Measurements from ENCODE around the gene TEAD3.
"Not testable (repeated sequence)": the region's sequence is repeated elsewhere in the genome, so short reads cannot be mapped to it uniquely, and the experiment has no call there.

TEAD3 gene

GRCh38 chr6:35519313-35520015, 22.6 kb upstream of the TEAD3 start:
- H3K27ac Mint-ChIP-seq, result no peak overlapping the region
- no peaks in the 10 kb centered on the region for H3K36me3 Mint-ChIP-seq
- peaks cover 13% of the 10 kb centered on the region for H3K4me1 Mint-ChIP-seq (ENCODE audit: low read depth)

GRCh38 chr6:35518566-35519312, 21.9 kb upstream of the TEAD3 start:
- H3K4me3 Mint-ChIP-seq, result no peak overlapping the region
- peaks cover 10% of the 10 kb centered on the region for H3K4me1 Mint-ChIP-seq (ENCODE audit: low read depth)
- H3K36me3 Mint-ChIP-seq, result no peaks in the 10 kb centered on the region
- no peaks in the 10 kb centered on the region for H3K27me3 Mint-ChIP-seq
- no peaks in the 10 kb centered on the region for H3K9me3 Mint-ChIP-seq (ENCODE audit: low read depth)
- no peak overlapping the region for H3K27ac Mint-ChIP-seq

More at GRCh38 chr6:35519313-35520015, 22.6 kb upstream of the TEAD3 start:
- no peak overlapping the region for H3K4me3 Mint-ChIP-seq
- H3K27me3 Mint-ChIP-seq, result no peaks in the 10 kb centered on the region
- H3K9me3 Mint-ChIP-seq (ENCODE audit: low read depth), result no peaks in the 10 kb centered on the region

- not testable (repeated sequence) for H3K27ac Mint-ChIP-seq; H3K9me3 Mint-ChIP-seq (ENCODE audit: low read depth); H3K4me3 Mint-ChIP-seq; H3K27me3 Mint-ChIP-seq; H3K4me1 Mint-ChIP-seq (ENCODE audit: low read depth); H3K36me3 Mint-ChIP-seq
Measured at GRCh38 chr6:35517978-35518377, 21.1 kb upstream of the TEAD3 start.

DNA sequence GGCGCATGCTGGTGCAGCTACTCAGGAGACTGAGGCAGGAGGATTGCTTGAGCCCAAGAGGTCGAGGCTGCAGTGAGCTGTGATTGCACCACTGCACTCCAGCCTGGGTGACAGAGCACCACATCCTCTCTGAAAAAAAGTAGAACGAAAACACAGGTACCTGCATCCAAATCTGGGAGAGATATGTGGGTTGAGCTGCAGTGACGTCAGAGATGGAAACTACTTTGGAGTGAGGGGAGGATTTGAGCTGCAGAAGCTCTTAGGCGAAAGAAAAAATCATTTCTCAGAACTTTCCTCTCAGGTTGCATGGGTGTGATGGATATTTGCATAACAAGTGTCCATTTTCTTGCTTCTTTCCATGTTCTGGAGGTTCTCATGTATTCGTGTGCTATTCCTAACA, 19.8 kb upstream of the TEAD3 start:
- H3K27me3 Mint-ChIP-seq, result no peaks in the 10 kb centered on the region
- H3K9me3 Mint-ChIP-seq (ENCODE audit: low read depth), result no peaks in the 10 kb centered on the region
- H3K4me3 Mint-ChIP-seq, result no peak overlapping the region
- H3K36me3 Mint-ChIP-seq, result no peaks in the 10 kb centered on the region
- H3K4me1 Mint-ChIP-seq (ENCODE audit: low read depth), result no peaks in the 10 kb centered on the region
- H3K27ac Mint-ChIP-seq, result no peak overlapping the region

DNA sequence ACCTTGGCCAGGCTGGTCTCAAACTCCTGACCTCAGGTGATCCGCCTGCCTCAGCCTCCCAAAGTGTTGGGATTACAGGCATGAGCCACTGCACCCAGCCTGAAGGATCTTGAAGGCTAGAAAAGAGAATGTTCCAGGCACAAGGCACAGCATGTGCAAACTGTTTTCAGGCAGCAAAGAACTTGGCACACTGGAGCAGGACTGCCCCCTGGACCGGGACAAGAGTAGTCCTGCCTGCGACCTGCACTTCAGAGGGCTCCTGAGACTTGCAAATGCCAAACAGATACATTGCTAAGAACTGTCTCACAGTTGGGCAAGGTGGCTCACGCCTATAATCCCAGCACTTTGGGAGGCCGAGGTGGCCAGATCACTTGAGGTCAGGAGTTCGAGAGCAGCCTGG, 19.1 kb upstream of the TEAD3 start:
- not testable (repeated sequence) for H3K36me3 Mint-ChIP-seq; H3K27me3 Mint-ChIP-seq; H3K4me3 Mint-ChIP-seq; H3K4me1 Mint-ChIP-seq (ENCODE audit: low read depth); H3K9me3 Mint-ChIP-seq (ENCODE audit: low read depth); H3K27ac Mint-ChIP-seq

DNA sequence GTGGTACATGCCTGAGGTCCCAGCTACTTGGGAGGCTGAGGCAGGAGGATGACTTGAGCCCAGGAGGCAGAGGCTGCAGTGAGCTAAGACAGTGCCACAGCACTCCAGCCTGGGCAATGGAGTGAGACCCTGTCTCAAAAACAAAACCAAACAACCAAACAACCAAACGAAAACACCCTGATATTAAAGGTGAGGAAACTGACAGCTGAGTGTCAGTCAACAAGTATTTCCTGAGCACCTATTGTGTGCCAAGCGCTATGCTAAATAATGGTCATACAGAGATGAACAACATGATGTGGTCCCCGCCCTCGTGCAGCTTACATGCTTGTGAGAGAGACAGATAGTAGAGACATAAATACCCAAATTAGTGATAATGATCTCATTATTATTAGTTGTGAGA, 17.7 kb upstream of the TEAD3 start:
- Mint-ChIP-seq H3K27ac (no peak overlapping the region), H3K36me3 (no peaks in the 10 kb centered on the region), H3K9me3 (ENCODE audit: low read depth) (no peaks in the 10 kb centered on the region), H3K4me3 (no peak overlapping the region), H3K4me1 (ENCODE audit: low read depth) (peaks cover 3% of the 10 kb centered on the region), H3K27me3 (peaks cover 2% of the 10 kb centered on the region)

DNA sequence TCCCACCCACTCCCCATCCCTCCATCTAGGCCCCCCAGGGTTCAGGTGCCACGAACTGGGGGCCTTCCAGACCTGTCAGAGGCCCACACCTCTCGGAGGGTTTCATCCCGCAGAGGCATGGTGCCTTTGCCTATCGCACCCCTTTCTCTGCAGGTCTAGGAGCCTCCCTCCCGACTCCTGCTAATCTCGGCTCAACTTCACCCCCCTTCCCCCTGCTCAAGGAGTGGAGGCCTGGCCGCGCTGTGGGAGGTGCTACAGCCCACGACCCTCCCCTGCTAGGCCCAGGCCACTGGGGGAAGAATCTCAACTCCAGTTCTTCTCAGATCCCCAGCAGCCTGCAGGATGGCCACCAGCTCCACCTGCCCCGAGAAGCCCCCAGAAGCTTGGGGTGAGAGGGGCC, 15.9 kb upstream of the TEAD3 start, which contains the start of gene TULP1:
TULP1 (minus strand) TSS at position 157 of the 400 bp plus-strand sequence; CDS start at position 119, 38 bp downstream.
- Mint-ChIP-seq H3K36me3 (no peaks in the 10 kb centered on the region), H3K9me3 (ENCODE audit: low read depth) (no peaks in the 10 kb centered on the region), H3K27me3 (peaks cover 2% of the 10 kb centered on the region), H3K27ac (no peak within 1 kb of the TSS), H3K4me1 (ENCODE audit: low read depth) (peaks cover 3% of the 10 kb centered on the region), H3K4me3 (no peak within 1 kb of the TSS)

GRCh38 chr6:35512006-35512405, 15.1 kb upstream of the TEAD3 start:
- Mint-ChIP-seq H3K36me3 (no peaks in the 10 kb centered on the region), H3K27ac (no peak overlapping the region), H3K9me3 (ENCODE audit: low read depth) (no peaks in the 10 kb centered on the region), H3K27me3 (peaks cover 2% of the 10 kb centered on the region), H3K4me1 (ENCODE audit: low read depth) (peaks cover 3% of the 10 kb centered on the region), H3K4me3 (no peak overlapping the region)

GRCh38 chr6:35511562-35511941, 14.7 kb upstream of the TEAD3 start:
- no peaks in the 10 kb centered on the region for H3K9me3 Mint-ChIP-seq (ENCODE audit: low read depth)
- no peak overlapping the region for H3K4me3 Mint-ChIP-seq
- H3K36me3 Mint-ChIP-seq, result no peaks in the 10 kb centered on the region
- H3K27me3 Mint-ChIP-seq, result peaks cover 2% of the 10 kb centered on the region
- peaks cover 3% of the 10 kb centered on the region for H3K4me1 Mint-ChIP-seq (ENCODE audit: low read depth)
- H3K27ac Mint-ChIP-seq, result no peak overlapping the region

- Mint-ChIP-seq H3K9me3 (ENCODE audit: low read depth) (no peaks in the 10 kb centered on the region), H3K27ac (no peak overlapping the region), H3K4me1 (ENCODE audit: low read depth) (peaks cover 3% of the 10 kb centered on the region), H3K36me3 (no peaks in the 10 kb centered on the region), H3K27me3 (peaks cover 2% of the 10 kb centered on the region), H3K4me3 (no peak overlapping the region)
Measured at GRCh38 chr6:35510916-35511561, 14.2 kb upstream of the TEAD3 start.

GRCh38 chr6:35508542-35508941, 11.7 kb upstream of the TEAD3 start:
- Mint-ChIP-seq H3K36me3 (no peaks in the 10 kb centered on the region), H3K27ac (no peak overlapping the region), H3K27me3 (peaks cover 2% of the 10 kb centered on the region), H3K4me1 (ENCODE audit: low read depth) (peaks cover 3% of the 10 kb centered on the region), H3K9me3 (ENCODE audit: low read depth) (no peaks in the 10 kb centered on the region), H3K4me3 (no peak overlapping the region)

DNA sequence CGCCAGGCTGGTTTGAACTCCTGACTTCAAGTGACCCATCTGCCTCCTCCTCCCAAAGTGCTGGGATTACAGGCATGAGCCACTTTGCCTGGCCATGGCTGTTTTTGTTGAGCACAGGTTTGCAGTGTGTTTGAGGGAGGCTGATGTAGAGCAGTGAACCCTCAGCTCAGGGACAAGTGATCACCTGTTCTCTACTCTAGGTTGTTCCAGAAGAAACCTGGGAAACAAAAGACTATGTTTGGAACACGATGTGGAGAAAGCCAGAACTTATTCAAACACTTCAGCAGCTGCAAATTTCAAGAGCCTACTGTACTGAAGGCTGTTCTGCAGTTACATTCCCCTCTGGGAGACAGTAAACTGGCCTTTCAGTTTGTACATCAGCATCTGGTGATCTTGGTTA, 11.1 kb upstream of the TEAD3 start:
- Mint-ChIP-seq H3K27ac (no peak overlapping the region), H3K9me3 (ENCODE audit: low read depth) (no peaks in the 10 kb centered on the region), H3K4me3 (no peak overlapping the region), H3K4me1 (ENCODE audit: low read depth) (peaks cover 3% of the 10 kb centered on the region), H3K27me3 (peaks cover 2% of the 10 kb centered on the region), H3K36me3 (no peaks in the 10 kb centered on the region)

DNA sequence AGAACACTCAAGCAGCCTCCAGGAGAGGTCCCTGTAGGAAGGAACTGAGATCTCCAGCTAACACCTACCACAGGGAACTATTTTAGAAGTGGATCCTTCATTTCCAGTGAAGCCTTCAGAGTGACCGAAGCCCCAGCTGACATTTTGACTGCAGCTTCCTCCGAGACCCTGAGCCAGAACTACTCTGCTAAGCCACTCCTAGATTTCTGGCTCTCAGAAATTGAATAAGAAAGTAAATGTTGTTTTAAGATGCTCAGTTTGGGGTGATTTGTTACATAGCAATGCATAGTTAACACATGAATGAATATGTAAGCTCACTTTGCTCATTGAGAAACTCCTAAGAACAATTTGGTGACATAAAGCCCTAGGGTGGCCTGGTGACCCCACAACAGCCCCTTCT, 10.3 kb upstream of the TEAD3 start:
- Mint-ChIP-seq H3K4me3 (no peak overlapping the region), H3K27ac (no peak overlapping the region), H3K36me3 (no peaks in the 10 kb centered on the region)

DNA sequence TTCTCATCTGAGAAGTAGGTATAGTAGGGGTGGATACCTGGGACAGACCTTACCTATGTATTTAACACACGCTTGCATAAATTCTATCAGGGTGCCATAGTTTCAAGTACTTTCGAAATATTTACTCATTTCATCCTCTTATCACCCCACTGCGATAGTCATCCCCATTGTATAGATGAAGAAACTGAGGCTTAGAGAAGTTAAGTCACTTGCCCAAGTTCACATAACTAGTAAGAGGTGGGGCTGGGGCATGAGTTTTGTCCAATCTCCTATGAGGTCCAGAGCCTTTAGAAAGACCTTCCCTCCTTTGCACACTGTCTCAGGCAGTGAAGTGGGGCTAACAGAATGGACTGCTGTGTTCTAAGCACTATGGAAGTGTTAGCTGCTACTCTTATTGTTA, 9.7 kb upstream of the TEAD3 start:
- H3K36me3 Mint-ChIP-seq, result no peaks in the 10 kb centered on the region
- H3K27ac Mint-ChIP-seq, result no peak overlapping the region
- no peak overlapping the region for H3K4me3 Mint-ChIP-seq
- no peaks in the 10 kb centered on the region for H3K9me3 Mint-ChIP-seq (ENCODE audit: low read depth)
- H3K4me1 Mint-ChIP-seq (ENCODE audit: low read depth), result peaks cover 3% of the 10 kb centered on the region
- peaks cover 4% of the 10 kb centered on the region for H3K27me3 Mint-ChIP-seq

More for the DNA sequence above, 10.3 kb upstream of the TEAD3 start:
- peaks cover 3% of the 10 kb centered on the region for H3K4me1 Mint-ChIP-seq (ENCODE audit: low read depth)
- no peaks in the 10 kb centered on the region for H3K9me3 Mint-ChIP-seq (ENCODE audit: low read depth)
- H3K27me3 Mint-ChIP-seq, result peaks cover 4% of the 10 kb centered on the region

GRCh38 chr6:35505999-35506412, 9.1 kb upstream of the TEAD3 start:
- Mint-ChIP-seq H3K4me3 (no peak overlapping the region), H3K36me3 (no peaks in the 10 kb centered on the region), H3K9me3 (ENCODE audit: low read depth) (no peaks in the 10 kb centered on the region), H3K4me1 (ENCODE audit: low read depth) (no peaks in the 10 kb centered on the region), H3K27me3 (peaks cover 2% of the 10 kb centered on the region), H3K27ac (no peak overlapping the region)
